Thymus (tissue), 14 donors: ENCODE data around the gene AARS1. TPM values are rescaled to one million over a fixed set of nuclear protein-coding genes. Genes with fewer than 3 reads are reported as not detected.
A peak's percentile ranks its signal among the peaks of the same experiment; 100 is the strongest.
"Not testable (repeated sequence)": the region's sequence is repeated elsewhere in the genome, so short reads cannot be mapped to it uniquely, and the experiment has no call there.

Source experiments
- DNase-seq, 9 donors: peaks; one replicate each; pipeline ENCODE4 v3.0.0-alpha.2; 2013; ENCODE audit warnings: low spot score in 9 of 9, low read depth in 6 of 9, missing footprints in 1 of 9
- H3K27ac ChIP-seq, 2 donors: one replicate each; pipeline ENCODE4 v1.5.1; 2013; ENCODE audit warnings: control low read depth in 1 of 2, low read depth in 1 of 2, low read length in 1 of 2, mild to moderate bottlenecking in 1 of 2, moderate library complexity in 1 of 2
- H3K27me3 ChIP-seq, 2 donors: one replicate each; pipeline ENCODE4 v1.5.1; 2013; ENCODE audit warnings: low read length in 1 of 2; ENCODE audit not compliant: control insufficient read depth in 2 of 2, insufficient read depth in 1 of 2
- H3K36me3 ChIP-seq, 2 donors: one replicate each; pipeline ENCODE4 v1.5.1; 2013; ENCODE audit warnings: low read length in 1 of 2, mild to moderate bottlenecking in 1 of 2, moderate library complexity in 1 of 2; ENCODE audit not compliant: control insufficient read depth in 2 of 2, insufficient read depth in 2 of 2
- H3K4me1 ChIP-seq, 2 donors: one replicate each; pipeline ENCODE4 v1.5.1; 2013; ENCODE audit warnings: low read length in 2 of 2; ENCODE audit not compliant: control insufficient read depth in 2 of 2, insufficient read depth in 2 of 2
- H3K4me3 ChIP-seq, 2 donors: one replicate each; pipeline ENCODE4 v1.5.1; 2013; ENCODE audit warnings: low read length in 2 of 2, control low read depth in 1 of 2, mild to moderate bottlenecking in 1 of 2
- H3K9me3 ChIP-seq, 2 donors: one replicate each; pipeline ENCODE4 v1.5.1; 2013; ENCODE audit warnings: low read length in 1 of 2, mild to moderate bottlenecking in 1 of 2; ENCODE audit not compliant: control insufficient read depth in 2 of 2, insufficient read depth in 1 of 2
- WGBS: extraction: QIAGEN DNeasy Blood & Tissue Kit; methylation state at CpG from one replicate; pipeline ENCODE4 v1.1.7; 2013; 5-methylcytosine and 5-hydroxymethylcytosine counted together
- long read RNA-seq, 10 donors: transcript quantifications; one replicate each; lab custom pipeline, GENCODE V29; 2026
- polyA plus RNA-seq: library from polyadenylated mRNA; stranded (reverse); fragments of 200-250 nt; gene quantifications from one replicate; pipeline ENCODE4 v1.2.3, GENCODE V29; 2013
- total RNA-seq: library from RNA; stranded (reverse); fragments of 120-200 nt; gene quantifications from one replicate; pipeline ENCODE4 v1.2.4, GENCODE V29; 2013
- donor health status: healthy.

The AARS1 gene
- 52.7 TPM for total RNA-seq
- 27.0 TPM for polyA plus RNA-seq
- long read RNA-seq, donor 1, partial matches to known transcripts, result 0 of 1 reads
- long read RNA-seq, donor 1, other reads (novel, unspliced or antisense), result 0 of 1 reads
- long read RNA-seq, donor 2, result 0 reads
- long read RNA-seq, donor 3, transcript AARS-201 (21 exons, 3,477 nt), result major isoform, 8 of 19 reads
- long read RNA-seq, donor 3, partial matches to known transcripts, result 11 of 19 reads
- long read RNA-seq, donor 3, other reads (novel, unspliced or antisense), result 0 of 19 reads
- long read RNA-seq, donor 4, partial matches to known transcripts, result 9 of 13 reads
- long read RNA-seq, donor 4, other reads (novel, unspliced or antisense), result 0 of 13 reads
- long read RNA-seq, donor 5, transcript AARS-201 (21 exons, 3,477 nt), result major isoform, 9 of 9 reads
- long read RNA-seq, donor 5, partial matches to known transcripts, result 0 of 9 reads
- long read RNA-seq, donor 5, other reads (novel, unspliced or antisense), result 0 of 9 reads
- long read RNA-seq, donor 6, transcript AARS-201 (21 exons, 3,477 nt), result major isoform, 9 of 9 reads
- long read RNA-seq, donor 6, partial matches to known transcripts, result 0 of 9 reads
- long read RNA-seq, donor 6, other reads (novel, unspliced or antisense), result 0 of 9 reads
- long read RNA-seq, donor 7, transcript AARS-201 (21 exons, 3,477 nt), result major isoform, 13 of 13 reads
- long read RNA-seq, donor 7, partial matches to known transcripts, result 0 of 13 reads
- long read RNA-seq, donor 7, other reads (novel, unspliced or antisense), result 0 of 13 reads
- long read RNA-seq, donor 8, partial matches to known transcripts, result 0 of 2 reads
- long read RNA-seq, donor 8, other reads (novel, unspliced or antisense), result 0 of 2 reads
- long read RNA-seq, donor 9, transcript AARS-201 (21 exons, 3,477 nt), result major isoform, 7 of 7 reads
- long read RNA-seq, donor 9, partial matches to known transcripts, result 0 of 7 reads
- long read RNA-seq, donor 9, other reads (novel, unspliced or antisense), result 0 of 7 reads
- long read RNA-seq, donor 10, partial matches to known transcripts, result 5 of 7 reads
- long read RNA-seq, donor 10, other reads (novel, unspliced or antisense), result 0 of 7 reads

DNA sequence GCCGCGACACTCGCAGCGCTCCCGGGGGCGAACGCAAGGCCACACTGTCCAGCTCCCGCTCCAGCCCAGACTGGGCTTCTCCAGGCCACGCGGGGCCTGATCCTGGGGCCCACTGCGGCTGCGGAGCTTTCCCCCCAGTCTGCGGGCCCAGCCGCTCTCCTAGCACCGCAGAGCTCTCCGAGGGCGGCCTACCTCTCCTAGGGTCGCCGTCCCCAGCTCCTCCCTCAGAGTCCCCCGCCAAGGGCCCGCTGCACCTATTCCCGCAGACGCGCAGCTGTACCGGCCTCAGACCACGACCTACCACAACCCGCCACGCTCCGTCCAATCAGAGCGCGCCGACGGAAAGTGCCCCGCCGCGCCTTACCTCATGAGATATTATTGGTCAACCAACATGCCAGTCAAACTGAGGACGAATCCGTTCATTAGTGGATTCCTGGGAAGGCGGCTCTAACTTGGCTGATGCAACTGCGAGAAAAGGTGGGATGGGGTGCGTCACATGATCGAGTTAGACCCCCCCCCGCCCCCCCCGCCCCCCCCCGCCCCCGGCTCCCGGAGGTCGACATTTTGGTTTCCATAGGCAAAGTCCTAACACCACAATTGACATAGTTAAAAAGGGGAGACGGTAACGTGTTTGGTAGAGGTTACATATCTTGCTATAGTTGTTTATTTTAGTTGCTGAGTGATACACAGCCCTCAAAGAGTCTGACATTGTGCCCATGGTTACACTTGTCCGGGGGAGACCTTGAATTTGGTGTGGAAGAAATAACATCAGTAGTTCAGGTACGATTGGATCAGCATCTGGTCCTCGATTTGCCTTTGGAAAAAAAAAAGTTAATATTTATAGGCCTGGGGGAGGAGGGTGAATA, at the start of gene AARS1:
Gene AARS1, minus strand, starts transcription at position 278 of the 866 bp plus-strand sequence. CDS start 6,743 bp downstream, outside the sequence.
- 3% methylated on average over 53 of the region's 53 CpGs for WGBS
- DNase-seq, result peak; percentile 96 to 100 (median 99)
- peaks cover 4 to 14% of the 10 kb centered on the region in 2 donors for H3K4me1 ChIP-seq
- peak within 1 kb of the TSS; percentile 76 to 90 for H3K4me3 ChIP-seq
- no peaks in the 10 kb centered on the region for H3K27me3 ChIP-seq
- H3K27ac ChIP-seq, result peak within 1 kb of the TSS; percentile 93 to 95
- peaks cover 0 to 2% of the 10 kb centered on the region in 2 donors for H3K36me3 ChIP-seq
- no peaks in the 10 kb centered on the region for H3K9me3 ChIP-seq

- H3K4me3 ChIP-seq, result no peak overlapping the region
- H3K9me3 ChIP-seq, result no peaks in the 10 kb centered on the region
- H3K4me1 ChIP-seq, result no peaks in the 10 kb centered on the region
- WGBS, result over 99% methylated on average over 5 of the region's 5 CpGs
- no peak overlapping the region for H3K27ac ChIP-seq
- H3K36me3 ChIP-seq, result peaks cover 21 to 29% of the 10 kb centered on the region in 2 donors
- no peak for DNase-seq
- no peaks in the 10 kb centered on the region for H3K27me3 ChIP-seq
Measured at GRCh38 chr16:70337814-70338213, 48.5 kb upstream of the AARS1 start.

- not testable (repeated sequence) for H3K4me1 ChIP-seq, H3K9me3 ChIP-seq, H3K4me3 ChIP-seq, H3K27me3 ChIP-seq, DNase-seq, H3K27ac ChIP-seq
- 95% methylated on average over 5 of the region's 12 CpGs for WGBS
- peaks cover 37 to 57% of the 10 kb centered on the region in 2 donors for H3K36me3 ChIP-seq
Measured at GRCh38 chr16:70332728-70333127, 43.4 kb upstream of the AARS1 start.

DNA sequence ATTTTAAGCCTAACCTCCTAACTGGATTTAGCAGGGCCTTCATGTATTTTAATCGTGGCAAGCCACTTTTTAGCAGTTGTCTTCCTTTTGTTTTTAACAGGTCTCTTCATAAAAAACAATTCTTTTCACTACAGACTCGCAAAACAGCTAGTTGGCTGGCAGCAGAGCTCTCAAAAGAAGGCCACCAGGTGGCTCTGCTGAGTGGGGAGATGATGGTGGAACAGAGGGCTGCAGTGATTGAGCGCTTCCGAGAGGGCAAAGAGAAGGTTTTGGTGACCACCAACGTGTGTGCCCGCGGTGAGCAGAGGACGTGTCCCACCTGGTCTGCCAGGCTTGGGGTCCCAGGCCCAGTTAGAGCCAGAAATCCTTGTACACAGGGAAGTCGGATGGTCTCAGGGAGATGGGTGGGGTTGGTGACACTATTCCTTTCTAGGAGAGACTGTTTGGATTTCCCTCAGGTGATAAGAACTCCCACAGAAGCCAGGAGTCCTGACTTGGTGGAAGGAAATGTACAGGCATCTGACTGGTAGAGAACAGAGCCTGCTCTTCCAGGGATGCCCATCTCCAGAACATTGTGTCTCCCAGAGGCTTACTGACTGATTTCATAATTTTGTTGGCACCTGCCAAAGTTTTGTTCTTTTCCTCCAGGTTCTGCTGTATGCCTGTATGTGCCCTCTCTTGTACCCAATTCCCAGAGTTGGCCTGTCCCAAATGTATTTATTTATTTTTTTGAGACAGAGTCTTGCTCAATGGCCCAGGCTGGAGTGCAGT, 42.5 kb upstream of the AARS1 start:
- Histone ChIP-seq H3K9me3 (no peaks in the 10 kb centered on the region), H3K27ac (no peak overlapping the region), H3K36me3 (peaks cover 42 to 56% of the 10 kb centered on the region in 2 donors), H3K27me3 (no peaks in the 10 kb centered on the region), H3K4me1 (no peaks in the 10 kb centered on the region), H3K4me3 (no peak overlapping the region)
- no peak for DNase-seq
- WGBS, result 93% methylated on average over 9 of the region's 9 CpGs

- DNase-seq, result no peak
- Histone ChIP-seq H3K27me3 (no peaks in the 10 kb centered on the region), H3K36me3 (peaks cover 42 to 50% of the 10 kb centered on the region in 2 donors), H3K9me3 (no peaks in the 10 kb centered on the region), H3K4me1 (no peaks in the 10 kb centered on the region), H3K27ac (no peak overlapping the region), H3K4me3 (no peak overlapping the region)
- WGBS, result 95% methylated on average over 1 of the region's 1 CpG
Measured at GRCh38 chr16:70331091-70331490, 41.8 kb upstream of the AARS1 start.

DNA sequence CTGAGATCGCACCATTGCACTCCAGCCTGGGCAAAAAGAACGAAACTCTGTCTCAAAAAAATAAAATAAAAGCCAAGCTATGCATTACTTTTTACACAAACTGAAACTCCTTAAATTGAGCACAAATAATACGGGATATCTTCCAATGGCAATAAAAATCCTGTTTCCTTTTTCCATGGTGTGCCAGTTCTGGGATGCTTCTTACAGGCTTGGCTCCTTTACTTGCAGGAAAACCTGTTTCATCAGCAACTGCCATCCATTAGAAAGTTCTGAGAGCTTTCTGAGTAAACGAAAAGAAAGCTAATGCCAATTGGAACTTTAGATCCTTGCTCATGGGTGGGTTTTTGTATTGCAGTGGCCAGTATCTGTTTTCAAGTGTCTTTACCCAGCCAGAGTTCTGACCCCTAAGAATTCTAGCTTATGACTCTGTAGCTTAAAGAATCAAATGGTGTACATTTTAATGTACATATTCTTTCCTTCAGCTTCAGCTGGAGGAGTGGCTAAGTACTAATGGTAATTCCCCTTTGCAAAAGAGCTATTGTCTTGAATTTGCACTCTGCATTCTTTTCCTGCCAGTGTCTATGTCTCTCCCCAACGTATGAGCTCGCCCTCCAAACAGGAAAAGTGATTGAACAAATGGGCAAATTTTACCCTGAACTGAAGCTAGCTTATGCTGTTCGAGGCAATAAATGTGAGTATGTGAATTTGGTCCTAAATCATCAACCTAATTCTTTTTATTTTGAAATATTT, 35.9 kb upstream of the AARS1 start:
- WGBS, result 96% methylated on average over 7 of the region's 7 CpGs
- peaks cover 22 to 32% of the 10 kb centered on the region in 2 donors for H3K36me3 ChIP-seq
- H3K27me3 ChIP-seq, result no peaks in the 10 kb centered on the region

DNA sequence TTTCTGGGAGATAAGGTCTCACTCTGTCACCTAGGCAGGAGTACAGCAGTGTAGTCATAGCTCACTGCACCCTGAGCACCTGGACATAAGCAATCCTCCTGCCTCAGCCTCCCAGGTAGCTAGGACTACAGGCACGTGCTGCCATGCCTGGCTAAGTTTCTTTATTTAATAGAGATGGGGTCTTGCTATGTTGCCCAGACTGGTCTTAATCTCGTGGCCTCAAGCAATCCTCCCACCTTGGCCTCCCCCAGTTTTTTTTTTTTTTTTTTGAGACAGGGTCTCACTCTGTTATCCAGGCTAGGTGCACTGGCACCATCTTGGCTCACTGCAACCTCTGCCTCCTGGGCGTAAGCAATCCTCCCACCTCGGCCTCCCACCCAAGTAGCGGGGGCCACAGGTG, 30.8 kb upstream of the AARS1 start:
- Histone ChIP-seq H3K9me3 (no peaks in the 10 kb centered on the region), H3K4me3 (no peak overlapping the region), H3K4me1 (no peaks in the 10 kb centered on the region), H3K36me3 (peaks cover 23 to 45% of the 10 kb centered on the region in 2 donors), H3K27me3 (no peaks in the 10 kb centered on the region), H3K27ac (no peak overlapping the region)
- whole genome bisulfite sequencing, result 98% methylated on average over 5 of the region's 5 CpGs
- no peak for DNase-seq

More for the DNA sequence above, 35.9 kb upstream of the AARS1 start:
- no peak overlapping the region for H3K4me3 ChIP-seq
- H3K4me1 ChIP-seq, result no peaks in the 10 kb centered on the region
- no peaks in the 10 kb centered on the region for H3K9me3 ChIP-seq
- H3K27ac ChIP-seq, result no peak overlapping the region
- DNase-seq, result no peak
